GM12891 (cell line): ENCODE data around the gene LRRC10B. TPM values are rescaled to one million over a fixed set of nuclear protein-coding genes. Genes with fewer than 3 reads are reported as not detected.
"Not testable (repeated sequence)": the region's sequence is repeated elsewhere in the genome, so short reads cannot be mapped to it uniquely, and the experiment has no call there.

Source experiments
- DNase-seq: peaks from one replicate; pipeline ENCODE4 v3.0.0; 2011; ENCODE audit warnings: low spot score; ENCODE audit not compliant: insufficient read length
- FAIRE-seq: peaks from 2 replicates; lab custom pipeline; 2011; peaks lifted over from hg19 to GRCh38; lab: Jason Lieb, UNC
- PAX5 ChIP-seq: IDR thresholded peaks from 2 replicates; pipeline ENCODE4 v1.6.1; 2011; ENCODE audit warnings: low read length, moderate library complexity, mild to moderate bottlenecking; ENCODE audit not compliant: insufficient read depth, severe bottlenecking
- POLR2A ChIP-seq: IDR thresholded peaks from 2 replicates; pipeline ENCODE4 v1.6.1; 2011; ENCODE audit warnings: low read depth, low read length, control low read depth
- POLR2AphosphoS5 ChIP-seq: IDR thresholded peaks from 2 replicates; pipeline ENCODE4 v1.6.1; 2011; ENCODE audit warnings: low read depth, low read length, control low read depth
- POU2F2 ChIP-seq: IDR thresholded peaks from 2 replicates; pipeline ENCODE4 v1.6.1; 2011; ENCODE audit warnings: low read depth, mild to moderate bottlenecking, control low read depth, low read length, moderate library complexity
- SPI1 ChIP-seq: IDR thresholded peaks from 2 replicates; pipeline ENCODE4 v1.6.1; 2011; ENCODE audit warnings: low read depth, low read length, control low read depth
- TAF1 ChIP-seq: IDR thresholded peaks from 2 replicates; pipeline ENCODE4 v1.6.1; 2011; ENCODE audit warnings: low read depth, low read length, control low read depth
- polyA plus RNA-seq: library from polyadenylated mRNA; unstranded; fragments of >200 nt; gene quantifications from one replicate; pipeline ENCODE4 v1.2.1, GENCODE V29; 2012; ENCODE audit warnings: low read depth, missing spikeins, inconsistent platforms; ENCODE audit not compliant: missing spikeins

Gene LRRC10B
- not detected for polyA plus RNA-seq

DNA sequence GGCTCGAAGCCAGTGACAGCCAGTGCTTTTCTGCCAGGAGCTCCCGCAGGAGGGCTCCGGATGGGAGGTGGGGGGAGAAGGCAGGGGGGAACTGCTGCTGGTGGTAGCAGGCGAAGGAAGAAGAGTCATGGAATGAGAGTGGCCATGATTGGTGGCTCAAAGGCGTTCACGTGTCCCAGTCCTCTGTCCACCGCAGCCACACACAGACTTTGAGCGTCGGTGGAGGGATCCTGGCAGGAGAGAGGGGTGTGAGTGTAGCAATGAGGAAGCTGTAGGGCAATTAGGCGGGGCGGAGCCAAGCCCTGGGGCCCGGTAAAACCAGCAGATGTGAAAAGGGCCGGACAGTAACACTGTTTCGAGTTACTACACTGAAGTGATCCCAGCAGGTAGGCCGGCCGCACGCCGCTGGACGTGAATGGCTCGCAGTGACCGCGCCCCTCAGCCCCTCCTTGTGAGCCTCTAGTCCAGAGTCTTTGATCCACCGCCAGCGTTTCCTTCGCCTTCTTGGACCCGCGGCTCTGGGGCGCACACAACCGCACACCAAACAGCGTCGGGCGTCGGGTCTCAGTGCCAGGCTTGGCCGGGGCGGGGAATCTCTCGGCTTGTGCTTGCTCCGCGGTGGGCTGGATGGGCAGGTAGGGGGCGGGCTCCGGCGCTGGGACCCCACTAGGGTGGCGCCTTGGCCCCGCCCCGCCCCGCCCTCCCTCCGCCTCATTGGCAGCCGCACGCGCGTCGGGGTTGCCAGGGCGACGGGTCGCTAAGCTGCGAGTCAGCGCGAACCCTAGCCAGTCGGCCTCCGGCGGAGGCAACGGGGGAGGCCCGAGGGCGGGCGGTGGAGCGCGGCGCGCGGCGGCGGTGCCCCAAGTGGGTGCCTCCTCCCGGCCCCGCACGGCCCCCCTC, at the start of gene LRRC10B:
LRRC10B (plus strand) TSS at position 788 of the 900 bp plus-strand sequence. CDS start 250 bp downstream, outside the sequence.
- peak; percentile 13 for FAIRE-seq
- TF ChIP-seq POLR2AphosphoS5 = no peak
- no peak for TF ChIP-seq TAF1
- no peak for TF ChIP-seq PAX5
- TF ChIP-seq POLR2A = no peak
- no peak for TF ChIP-seq POU2F2
- no peak for TF ChIP-seq SPI1

DNA sequence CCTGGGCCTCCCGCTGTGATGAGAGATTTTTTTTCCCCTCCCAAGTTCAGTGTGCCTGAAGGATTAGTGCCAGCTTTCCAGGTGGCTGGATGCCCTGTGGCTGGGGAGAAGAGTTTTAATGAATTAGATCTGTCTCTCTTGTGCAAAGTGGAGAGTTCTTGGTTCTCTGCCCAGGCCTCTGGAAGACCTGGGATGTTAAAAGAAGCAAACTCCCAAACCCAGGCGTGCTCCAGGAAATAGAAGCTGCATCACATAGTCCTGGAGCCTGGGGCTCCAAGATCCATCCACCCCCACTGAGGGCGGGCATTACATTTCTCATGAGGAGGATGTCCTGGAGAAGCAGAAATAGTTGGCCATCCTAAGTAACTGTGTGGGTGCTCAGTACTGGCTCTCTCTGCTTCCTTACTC, 48.1 kb upstream of the LRRC10B start:
- DNase-seq (no peak), FAIRE-seq (no peak)
- no peak for TF ChIP-seq SPI1
- no peak for TF ChIP-seq POU2F2
- no peak for TF ChIP-seq PAX5
- no peak for TF ChIP-seq POLR2A
- TF ChIP-seq POLR2AphosphoS5 = no peak
- TF ChIP-seq TAF1 = no peak

More for the DNA sequence above, at the start of gene LRRC10B:
- peak; percentile 61 for DNase-seq

- no peak for TF ChIP-seq POLR2AphosphoS5
- TF ChIP-seq POLR2A = no peak
- no peak for TF ChIP-seq TAF1
- no peak for TF ChIP-seq PAX5
- TF ChIP-seq SPI1 = no peak
- TF ChIP-seq POU2F2 = no peak
- FAIRE-seq (no peak), DNase-seq (no peak)
These were observed 47.6 kb upstream of the LRRC10B start for GRCh38 chr11:61460986-61461385.

DNA sequence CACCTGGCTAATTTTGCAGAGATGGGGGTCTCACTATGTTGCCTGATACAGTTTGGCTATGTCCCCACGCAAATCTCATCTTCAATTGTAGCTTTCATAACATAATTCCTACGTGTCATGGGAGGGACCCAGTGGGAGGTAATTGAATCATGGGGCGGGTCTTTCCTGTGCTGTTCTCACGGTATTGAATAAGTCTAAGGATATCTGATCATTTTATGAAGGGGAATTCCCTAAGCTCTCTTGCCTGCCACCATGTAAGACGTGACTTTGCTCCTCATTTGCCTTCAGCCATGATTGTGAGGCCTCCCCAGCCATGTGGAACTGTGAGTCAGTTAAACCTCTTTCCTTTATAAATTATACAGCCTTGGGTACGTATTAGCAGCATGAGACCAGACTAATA, 40.9 kb upstream of the LRRC10B start:
- not testable (repeated sequence) for FAIRE-seq, DNase-seq

DNA sequence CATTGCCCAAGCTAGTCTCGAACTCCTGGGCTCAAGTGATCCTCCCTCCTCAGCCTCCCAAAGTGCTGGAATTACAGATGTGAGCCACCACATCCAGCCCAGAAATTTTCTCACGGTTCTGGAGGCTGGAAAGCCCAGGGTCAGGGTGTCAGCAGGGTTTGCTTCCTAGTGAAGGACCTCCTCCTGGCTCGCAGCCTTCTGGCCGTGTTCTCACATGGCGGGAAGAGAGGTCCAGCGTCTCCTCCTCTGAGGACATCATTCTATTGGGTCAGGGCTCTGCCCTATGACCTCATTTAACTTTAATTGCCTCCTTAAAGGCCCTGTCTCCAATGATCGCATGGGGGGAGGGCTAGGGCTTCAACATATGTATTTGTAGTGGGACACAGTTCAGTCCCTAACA, 40.5 kb upstream of the LRRC10B start:
- no peak for DNase-seq
- TF ChIP-seq POLR2A = no peak
- no peak for TF ChIP-seq TAF1
- TF ChIP-seq POU2F2 = no peak
- no peak for TF ChIP-seq PAX5
- no peak for TF ChIP-seq POLR2AphosphoS5
- TF ChIP-seq SPI1 = no peak
- FAIRE-seq = no peak

GRCh38 chr11:61472282-61472681, 36.3 kb upstream of the LRRC10B start:
- TF ChIP-seq POLR2AphosphoS5 (no peak), POU2F2 (no peak), POLR2A (no peak)
- FAIRE-seq = no peak
- DNase-seq = no peak

- no peak for FAIRE-seq
- DNase-seq = no peak
- no peak for TF ChIP-seq POLR2AphosphoS5
- TF ChIP-seq PAX5 = no peak
- no peak for TF ChIP-seq POU2F2
- TF ChIP-seq POLR2A = no peak
- no peak for TF ChIP-seq SPI1
- TF ChIP-seq TAF1 = no peak
These were observed 35.7 kb upstream of the LRRC10B start for GRCh38 chr11:61472868-61473267.

DNA sequence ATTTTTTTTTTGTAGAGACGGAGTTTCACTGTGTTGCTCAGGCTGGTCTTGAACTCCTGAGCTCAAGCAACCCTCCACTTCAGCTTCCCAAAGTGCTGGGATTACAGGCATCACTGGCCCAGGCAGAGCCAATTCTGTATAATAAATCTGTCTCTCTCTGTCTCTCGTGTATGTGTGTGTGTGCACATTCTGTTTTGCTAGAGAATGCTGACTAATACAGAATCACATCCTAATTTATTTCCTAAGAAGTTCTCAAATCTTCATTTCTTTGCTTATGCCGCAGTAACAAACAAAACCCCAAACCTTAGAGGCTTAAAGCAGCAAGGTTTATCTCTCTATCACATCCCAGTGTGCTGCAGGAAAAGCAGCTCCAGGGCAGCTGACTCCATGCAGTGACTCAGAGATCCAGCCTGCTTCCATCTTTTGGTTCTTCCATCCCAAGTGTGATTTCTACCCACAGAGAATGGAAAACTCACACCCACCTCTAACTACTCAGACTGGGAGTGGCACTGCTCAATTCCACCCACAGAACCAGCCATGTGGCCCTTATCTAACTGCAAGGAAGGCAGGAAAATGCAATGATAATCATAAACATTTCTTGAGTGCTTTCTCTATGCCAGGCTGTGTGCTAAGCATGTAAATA, 35.1 kb upstream of the LRRC10B start:
- no peak for FAIRE-seq
- no peak for DNase-seq
- no peak for TF ChIP-seq TAF1
- TF ChIP-seq PAX5 = no peak
- no peak for TF ChIP-seq POLR2AphosphoS5
- TF ChIP-seq POU2F2 = no peak
- TF ChIP-seq SPI1 = no peak
- no peak for TF ChIP-seq POLR2A

DNA sequence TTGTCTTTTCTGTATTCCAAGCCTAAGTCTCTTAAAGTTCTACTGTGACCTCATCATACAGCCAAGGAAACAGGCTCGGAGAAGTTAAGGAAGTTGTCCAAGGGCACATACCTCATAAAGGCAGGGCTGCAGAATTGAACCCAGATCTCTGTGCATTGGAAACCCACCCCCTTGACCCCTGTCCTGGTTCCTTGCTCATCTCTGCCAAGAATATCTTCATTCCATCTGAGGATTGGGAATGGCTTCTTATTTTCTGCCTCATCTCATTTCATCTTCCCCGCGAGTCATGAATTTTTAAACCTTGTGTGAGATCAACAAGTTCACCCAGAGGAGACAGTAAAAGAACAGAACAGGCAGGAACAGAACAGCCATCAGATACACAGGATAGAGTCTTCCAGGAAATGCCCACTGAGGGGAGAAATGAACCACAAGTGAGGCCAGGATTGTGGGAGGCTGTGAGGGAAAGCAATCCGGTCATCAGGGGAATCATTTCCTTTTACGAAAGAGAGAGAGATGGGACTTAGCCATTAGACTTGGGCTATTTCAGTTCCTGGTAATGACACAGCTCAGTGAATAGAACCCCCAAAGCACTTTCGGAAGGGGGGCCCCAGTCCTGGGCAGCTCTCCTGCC, 34.4 kb upstream of the LRRC10B start:
- DNase-seq (no peak), FAIRE-seq (no peak)
- TF ChIP-seq POLR2A (no peak), POLR2AphosphoS5 (no peak), PAX5 (no peak), POU2F2 (no peak), SPI1 (no peak), TAF1 (no peak)

DNA sequence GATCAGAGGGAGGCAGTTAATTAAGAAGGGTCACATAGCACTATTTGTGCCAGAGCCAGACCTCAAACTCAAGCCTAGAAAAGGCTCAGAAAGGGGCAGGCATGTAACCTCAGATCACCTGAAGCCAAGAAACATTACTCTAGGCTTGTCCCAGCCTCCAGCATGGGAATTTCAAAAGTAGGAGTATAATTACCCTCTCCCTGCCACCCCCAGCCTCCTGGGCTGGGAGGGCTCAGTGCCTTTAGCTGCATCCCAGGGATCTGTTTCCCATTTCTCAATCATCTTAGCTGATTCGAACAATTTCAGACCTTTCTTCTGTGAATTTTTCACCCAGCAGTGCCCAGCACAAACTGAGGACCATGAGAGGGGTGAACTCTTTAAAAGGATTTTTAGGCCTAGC, 33.1 kb upstream of the LRRC10B start:
- TF ChIP-seq POU2F2 = no peak
- no peak for TF ChIP-seq PAX5
- no peak for TF ChIP-seq SPI1
- no peak for TF ChIP-seq POLR2A
- TF ChIP-seq POLR2AphosphoS5 = no peak
- TF ChIP-seq TAF1 = no peak
- FAIRE-seq (no peak), DNase-seq (no peak)
